DOHH2 (cell line): Measurements from ENCODE around the gene PXDC1.

Experiments
- H3F3A ChIP-seq: fragments of 200-600 bp; sonication (generic), shearing (Covaris generic); 2 replicates; pipeline ENCODE4 v1.6.0; 2016; ENCODE audit warnings: antibody characterized with exemption, mild to moderate bottlenecking; ENCODE audit not compliant: control insufficient read depth, insufficient read depth
- H3K27ac ChIP-seq: fragments of 200-600 bp; sonication (generic); 2 replicates; pipeline ENCODE4 v1.5.1; 2014; ENCODE audit warnings: low read depth, mild to moderate bottlenecking, low read length, moderate library complexity
- H3K27me3 ChIP-seq: fragments of 200-600 bp; sonication (generic); 2 replicates; pipeline ENCODE4 v1.6.1; 2014; ENCODE audit warnings: mild to moderate bottlenecking, low read length, mixed read lengths; ENCODE audit not compliant: control insufficient read depth
- H3K36me3 ChIP-seq: fragments of 200-600 bp; sonication (generic); 2 replicates; pipeline ENCODE4 v1.6.1; 2014; ENCODE audit warnings: mild to moderate bottlenecking, low read length, moderate library complexity, mixed read lengths; ENCODE audit not compliant: control insufficient read depth
- H3K4me1 ChIP-seq: fragments of 200-600 bp; sonication (generic); 2 replicates; pipeline ENCODE4 v1.6.1; 2014; ENCODE audit warnings: mild to moderate bottlenecking, low read length, mixed read lengths; ENCODE audit not compliant: control insufficient read depth
- H3K4me2 ChIP-seq: fragments of 200-600 bp; sonication (generic); 2 replicates; pipeline ENCODE4 v1.6.0; 2014; ENCODE audit warnings: mild to moderate bottlenecking, low read length, moderate library complexity
- H3K4me3 ChIP-seq: fragments of 200-600 bp; sonication (generic); 2 replicates; pipeline ENCODE4 v1.5.1; 2014; ENCODE audit warnings: mild to moderate bottlenecking, low read length, mixed read lengths
- H3K79me2 ChIP-seq: fragments of 200-600 bp; sonication (generic); 2 replicates; pipeline ENCODE4 v1.6.1; 2014; ENCODE audit warnings: mild to moderate bottlenecking, low read length, mixed read lengths; ENCODE audit not compliant: control insufficient read depth
- H3K9me2 ChIP-seq: fragments of 200-600 bp; sonication (generic); replicated peaks from 2 replicates; pipeline ENCODE4 v1.6.1; 2014; ENCODE audit warnings: mild to moderate bottlenecking, low read length, mixed read lengths; ENCODE audit not compliant: control insufficient read depth
- H3K9me3 ChIP-seq: fragments of 200-600 bp; sonication (generic); 2 replicates; pipeline ENCODE4 v1.6.1; 2014; ENCODE audit warnings: antibody characterized with exemption, low read length, mixed read lengths; ENCODE audit not compliant: control insufficient read depth, insufficient read depth
- H4K20me1 ChIP-seq: fragments of 200-600 bp; sonication (generic); 2 replicates; pipeline ENCODE4 v1.6.0; 2014; ENCODE audit warnings: low read depth, mild to moderate bottlenecking, antibody characterized with exemption, low read length, moderate library complexity; ENCODE audit not compliant: control insufficient read depth, insufficient read depth
- CTCF ChIP-seq: fragments of 200-600 bp; sonication (generic); IDR thresholded peaks from one replicate; pipeline ENCODE4 v1.5.1; 2014; ENCODE audit warnings: antibody characterized with exemption, mild to moderate bottlenecking, low read depth, low read length; ENCODE audit not compliant: poor library complexity, severe bottlenecking
- EZH2phosphoT487 ChIP-seq: fragments of 200-600 bp; sonication (generic); IDR thresholded peaks from 2 replicates; pipeline ENCODE4 v1.6.1; 2017; ENCODE audit warnings: borderline replicate concordance, mild to moderate bottlenecking, antibody characterized with exemption, low read length, moderate library complexity, mixed read lengths

PXDC1 gene

GRCh38 chr6:3743541-3743940, 8.0 kb downstream of the PXDC1 start:
- peaks cover 16% of the 10 kb centered on the region for H3K27me3 ChIP-seq
- TF ChIP-seq EZH2phosphoT487 (no peak), CTCF (no peak)
- H4K20me1 ChIP-seq: peaks cover 2% of the 10 kb centered on the region; the same call in 1 of the 2 replicates
- H3F3A ChIP-seq: peaks cover 2% of the 10 kb centered on the region; the same call in 1 of the 2 replicates
- H3K4me2 ChIP-seq: no peak overlapping the region; the same call in 1 of the 2 replicates
- H3K27ac ChIP-seq: no peak overlapping the region
- no peak overlapping the region for H3K4me3 ChIP-seq
- H3K79me2 ChIP-seq: no peaks in the 10 kb centered on the region
- H3K4me1 ChIP-seq: peaks cover 31% of the 10 kb centered on the region
- H3K36me3 ChIP-seq: no peaks in the 10 kb centered on the region
- no peaks in the 10 kb centered on the region for H3K9me2 ChIP-seq
- no peaks in the 10 kb centered on the region for H3K9me3 ChIP-seq

- Histone ChIP-seq H4K20me1 (no peaks in the 10 kb centered on the region), H3K4me1 (peaks cover 31% of the 10 kb centered on the region), H3K79me2 (no peaks in the 10 kb centered on the region), H3F3A (peaks cover 2% of the 10 kb centered on the region; the same call in 1 of the 2 replicates), H3K4me2 (peak overlapping the region; percentile 13), H3K4me3 (0 out of 2 replicates have a peak overlapping the region, but pooled peaks have one; percentile 0), H3K27me3 (peaks cover 14% of the 10 kb centered on the region), H3K36me3 (no peaks in the 10 kb centered on the region), H3K9me2 (no peaks in the 10 kb centered on the region), H3K27ac (no peak overlapping the region), H3K9me3 (no peaks in the 10 kb centered on the region)
- TF ChIP-seq EZH2phosphoT487 (no peak), CTCF (peak; percentile 84)
These were observed 8.8 kb downstream of the PXDC1 start for GRCh38 chr6:3742426-3743344.

GRCh38 chr6:3742076-3742425, 9.5 kb downstream of the PXDC1 start:
- no peak for TF ChIP-seq EZH2phosphoT487
- no peak for TF ChIP-seq CTCF
- Histone ChIP-seq H3K4me1 (peaks cover 28% of the 10 kb centered on the region), H3K9me3 (no peaks in the 10 kb centered on the region), H3K27me3 (peaks cover 14% of the 10 kb centered on the region), H3K27ac (no peak overlapping the region), H4K20me1 (no peaks in the 10 kb centered on the region), H3K79me2 (no peaks in the 10 kb centered on the region), H3K4me2 (peak overlapping the region; percentile 13; the same call in 1 of the 2 replicates), H3K4me3 (no peak overlapping the region), H3F3A (peaks cover 2% of the 10 kb centered on the region; the same call in 1 of the 2 replicates), H3K36me3 (no peaks in the 10 kb centered on the region), H3K9me2 (no peaks in the 10 kb centered on the region)
